ENCODE measurements around the gene CD1E. TPM values are rescaled to one million over a fixed set of nuclear protein-coding genes. Genes with fewer than 3 reads are reported as not detected.
"Not testable (repeated sequence)": the region's sequence is repeated elsewhere in the genome, so short reads cannot be mapped to it uniquely, and the experiment has no call there.

CD1E gene
- total RNA-seq, 2 experiments from 2014 or later: not detected

- ATAC-seq (ENCODE audit: poor library complexity): no peak
- Mint-ChIP-seq H3K4me1 (ENCODE audit: low read depth) (no peaks in the 10 kb centered on the region), H3K4me3 (no peak overlapping the region), H3K27me3 (peaks cover 41% of the 10 kb centered on the region), H3K36me3 (ENCODE audit: low read depth) (no peaks in the 10 kb centered on the region), H3K9me3 (peaks cover 3% of the 10 kb centered on the region), H3K27ac (no peak overlapping the region)
- Histone ChIP-seq H3K27ac (ENCODE audit: low read depth in 1 of 2, low read length in 2 of 2) (no peak overlapping the region), H3K27me3 (ENCODE audit: control insufficient read depth in 1 of 2, insufficient read depth in 2 of 2, low read length in 2 of 2) (peaks cover 0 to 7% of the 10 kb centered on the region in 2 experiments), H3K4me3 (ENCODE audit: low read length) (no peak overlapping the region), H3K4me1 (ENCODE audit: insufficient read depth, low read length) (no peaks in the 10 kb centered on the region), H3K9me3 (ENCODE audit: control insufficient read depth in 1 of 2, insufficient read depth in 1 of 2, low read length in 2 of 2) (peaks cover 4 to 5% of the 10 kb centered on the region in 2 experiments), H3K36me3 (ENCODE audit: insufficient read depth, low read length) (no peaks in the 10 kb centered on the region)
- ChIA-PET CTCF (no interaction called here), POLR2A (no interaction called here)
- intact Hi-C loops (cut with DNase I, micrococcal nuclease): no loop called here
- no peak for DNase-seq
- TF ChIP-seq, protein P1, sequence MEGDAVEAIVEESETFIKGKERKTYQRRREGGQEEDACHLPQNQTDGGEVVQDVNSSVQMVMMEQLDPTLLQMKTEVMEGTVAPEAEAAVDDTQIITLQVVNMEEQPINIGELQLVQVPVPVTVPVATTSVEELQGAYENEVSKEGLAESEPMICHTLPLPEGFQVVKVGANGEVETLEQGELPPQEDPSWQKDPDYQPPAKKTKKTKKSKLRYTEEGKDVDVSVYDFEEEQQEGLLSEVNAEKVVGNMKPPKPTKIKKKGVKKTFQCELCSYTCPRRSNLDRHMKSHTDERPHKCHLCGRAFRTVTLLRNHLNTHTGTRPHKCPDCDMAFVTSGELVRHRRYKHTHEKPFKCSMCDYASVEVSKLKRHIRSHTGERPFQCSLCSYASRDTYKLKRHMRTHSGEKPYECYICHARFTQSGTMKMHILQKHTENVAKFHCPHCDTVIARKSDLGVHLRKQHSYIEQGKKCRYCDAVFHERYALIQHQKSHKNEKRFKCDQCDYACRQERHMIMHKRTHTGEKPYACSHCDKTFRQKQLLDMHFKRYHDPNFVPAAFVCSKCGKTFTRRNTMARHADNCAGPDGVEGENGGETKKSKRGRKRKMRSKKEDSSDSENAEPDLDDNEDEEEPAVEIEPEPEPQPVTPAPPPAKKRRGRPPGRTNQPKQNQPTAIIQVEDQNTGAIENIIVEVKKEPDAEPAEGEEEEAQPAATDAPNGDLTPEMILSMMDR (IDR thresholded peaks at IDR 0.05): no peak
Measured at GRCh38 chr1:158366783-158367182, 13.1 kb downstream of the CD1E start.

GRCh38 chr1:158371188-158371953 lies 17.7 kb downstream of the CD1E start:
- Mint-ChIP-seq H3K36me3 (ENCODE audit: low read depth) (no peaks in the 10 kb centered on the region), H3K9me3 (peaks cover 6% of the 10 kb centered on the region), H3K27ac (no peak overlapping the region), H3K27me3 (peaks cover 32% of the 10 kb centered on the region), H3K4me3 (no peak overlapping the region), H3K4me1 (ENCODE audit: low read depth) (no peaks in the 10 kb centered on the region)
- intact Hi-C loops (cut with DNase I, micrococcal nuclease): no loop called here
- Histone ChIP-seq H3K27me3 (ENCODE audit: control insufficient read depth in 1 of 2, insufficient read depth in 2 of 2, low read length in 2 of 2) (peaks cover 0 to 7% of the 10 kb centered on the region in 2 experiments), H3K4me1 (ENCODE audit: insufficient read depth, low read length) (no peaks in the 10 kb centered on the region), H3K9me3 (ENCODE audit: control insufficient read depth in 1 of 2, insufficient read depth in 1 of 2, low read length in 2 of 2) (peaks cover 13 to 19% of the 10 kb centered on the region in 2 experiments), H3K36me3 (ENCODE audit: insufficient read depth, low read length) (no peaks in the 10 kb centered on the region), H3K4me3 (ENCODE audit: low read length) (no peak overlapping the region), H3K27ac (ENCODE audit: low read depth in 1 of 2, low read length in 2 of 2) (no peak overlapping the region)
- ChIA-PET POLR2A (no interaction called here), CTCF (no interaction called here)
- ATAC-seq (ENCODE audit: poor library complexity) (no peak), DNase-seq (no peak)
- TF ChIP-seq, protein P1 (IDR thresholded peaks at IDR 0.05): no peak

DNA sequence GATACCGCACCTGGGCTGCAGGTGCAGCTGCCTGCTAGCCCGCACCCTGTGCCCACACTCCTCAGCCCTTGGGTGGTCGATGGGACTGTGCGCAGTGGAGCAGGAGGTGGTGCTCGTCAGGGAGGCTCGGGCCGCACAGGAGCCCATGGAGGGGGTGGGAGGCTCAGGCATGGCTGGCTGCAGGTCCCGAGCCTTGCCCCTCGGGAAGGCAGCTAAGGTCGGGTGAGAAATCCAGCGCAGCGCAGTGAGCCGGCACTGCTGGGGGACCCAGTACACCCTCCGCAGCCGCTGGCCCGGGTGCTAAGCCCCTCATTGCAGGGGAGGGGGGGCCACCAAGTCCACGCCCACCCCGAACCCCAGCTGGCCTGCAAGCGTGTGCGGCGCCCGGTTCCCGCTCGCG lies 20.4 kb downstream of the CD1E start:
- H3K27ac Mint-ChIP-seq; H3K4me1 ChIP-seq (ENCODE audit: insufficient read depth, low read length); H3K36me3 Mint-ChIP-seq (ENCODE audit: low read depth); POLR2A ChIA-PET; CTCF ChIA-PET; ATAC-seq (ENCODE audit: poor library complexity); intact Hi-C loops (cut with DNase I, micrococcal nuclease); H3K4me1 Mint-ChIP-seq (ENCODE audit: low read depth); H3K27ac ChIP-seq (ENCODE audit: low read depth in 1 of 2, low read length in 2 of 2); DNase-seq; H3K4me3 ChIP-seq (ENCODE audit: low read length); H3K36me3 ChIP-seq (ENCODE audit: insufficient read depth, low read length); H3K27me3 ChIP-seq (ENCODE audit: control insufficient read depth in 1 of 2, insufficient read depth in 2 of 2, low read length in 2 of 2); H3K4me3 Mint-ChIP-seq; H3K9me3 Mint-ChIP-seq: not testable (repeated sequence)
- H3K27me3 Mint-ChIP-seq: peaks cover 16% of the 10 kb centered on the region
- peaks cover 13 to 19% of the 10 kb centered on the region in 2 experiments for H3K9me3 ChIP-seq (ENCODE audit: control insufficient read depth in 1 of 2, insufficient read depth in 1 of 2, low read length in 2 of 2)

GRCh38 chr1:158374860-158375259 lies 21.2 kb downstream of the CD1E start:
- no peak overlapping the region for H3K27ac Mint-ChIP-seq
- Histone ChIP-seq H3K9me3 (ENCODE audit: control insufficient read depth in 1 of 2, insufficient read depth in 1 of 2, low read length in 2 of 2) (peaks cover 13 to 19% of the 10 kb centered on the region in 2 experiments), H3K27me3 (ENCODE audit: control insufficient read depth in 1 of 2, insufficient read depth in 2 of 2, low read length in 2 of 2) (peaks cover 0 to 3% of the 10 kb centered on the region in 2 experiments), H3K27ac (ENCODE audit: low read depth in 1 of 2, low read length in 2 of 2) (no peak overlapping the region), H3K36me3 (ENCODE audit: insufficient read depth, low read length) (no peaks in the 10 kb centered on the region), H3K4me3 (ENCODE audit: low read length) (no peak overlapping the region), H3K4me1 (ENCODE audit: insufficient read depth, low read length) (no peaks in the 10 kb centered on the region)
- no peak for DNase-seq
- peaks cover 12% of the 10 kb centered on the region for H3K27me3 Mint-ChIP-seq
- H3K4me1 Mint-ChIP-seq (ENCODE audit: low read depth): no peaks in the 10 kb centered on the region
- CTCF ChIA-PET: no interaction called here
- TF ChIP-seq, protein P1 (IDR thresholded peaks at IDR 0.05): no peak
- H3K4me3 Mint-ChIP-seq: no peak overlapping the region
- POLR2A ChIA-PET: no interaction called here
- H3K36me3 Mint-ChIP-seq (ENCODE audit: low read depth): no peaks in the 10 kb centered on the region
- H3K9me3 Mint-ChIP-seq: peaks cover 6% of the 10 kb centered on the region
- no peak for ATAC-seq (ENCODE audit: poor library complexity)
- intact Hi-C loops (cut with DNase I, micrococcal nuclease): no loop called here

Measured in CD4-positive, alpha-beta T cell (primary cell).